DND-41 (cell line): ENCODE data around the gene DOCK9.

Experiments used
- ATAC-seq: fragments of 200-7000 bp; cut with Tn5 transposase; 3 replicates; pipeline ENCODE4 v1.9.1; 2021; ENCODE audit warnings: low read depth; ENCODE audit not compliant: insufficient read depth
- DNase-seq: peaks from one replicate; pipeline ENCODE4 v3.0.0-alpha.2; 2020
- H2AFZ ChIP-seq: 2 replicates; pipeline ENCODE4 v1.6.0; 2012; ENCODE audit warnings: low read depth, low read length
- H3K27ac ChIP-seq: 2 replicates; pipeline ENCODE4 v1.5.1; 2012; ENCODE audit warnings: low read length, inconsistent platforms
- H3K27me3 ChIP-seq: fragments of 200-600 bp; sonication (generic); 2 replicates; pipeline ENCODE4 v1.6.0; 2012; ENCODE audit warnings: low read length, mild to moderate bottlenecking, inconsistent platforms; ENCODE audit not compliant: insufficient read depth, poor library complexity
- H3K36me3 ChIP-seq: 2 replicates; pipeline ENCODE4 v1.5.1; 2012; ENCODE audit warnings: low read length, inconsistent platforms; ENCODE audit not compliant: insufficient read depth
- H3K4me1 ChIP-seq: 2 replicates; pipeline ENCODE4 v1.5.1; 2012; ENCODE audit warnings: mild to moderate bottlenecking, low read length; ENCODE audit not compliant: insufficient read depth
- H3K4me2 ChIP-seq: 2 replicates; pipeline ENCODE4 v1.6.0; 2012; ENCODE audit warnings: mild to moderate bottlenecking, moderate library complexity, low read length, inconsistent platforms; ENCODE audit not compliant: insufficient read depth
- H3K4me3 ChIP-seq, 2 experiments: fragments of 200-600 bp in 1 of 2; shearing (Covaris generic) in 1 of 2; 2 replicates each; pipeline ENCODE4 v1.5.1; 2012 to 2016; ENCODE audit warnings: inconsistent platforms in 2 of 2, low read length in 2 of 2, mild to moderate bottlenecking in 2 of 2, low read depth in 1 of 2, moderate library complexity in 1 of 2
- H3K79me2 ChIP-seq: 2 replicates; pipeline ENCODE4 v1.6.0; 2012; ENCODE audit warnings: low read length, inconsistent platforms; ENCODE audit not compliant: insufficient read depth
- H3K9ac ChIP-seq: 2 replicates; pipeline ENCODE4 v1.6.0; 2012; ENCODE audit warnings: low read depth, mild to moderate bottlenecking, inconsistent platforms, low read length, moderate library complexity
- H3K9me3 ChIP-seq: 2 replicates; pipeline ENCODE4 v1.5.1; 2012; ENCODE audit warnings: low read length, moderate library complexity, mild to moderate bottlenecking, inconsistent platforms; ENCODE audit not compliant: insufficient read depth, severe bottlenecking
- H4K20me1 ChIP-seq: 2 replicates; pipeline ENCODE4 v1.6.0; 2012; ENCODE audit warnings: low read length; ENCODE audit not compliant: insufficient read depth
- CTCF ChIP-seq: IDR thresholded peaks from 2 replicates; pipeline ENCODE4 v1.5.1; 2012; ENCODE audit warnings: borderline replicate concordance, low read length, moderate library complexity, mild to moderate bottlenecking; ENCODE audit not compliant: poor library complexity, severe bottlenecking; ENCODE audit errors: extremely low read depth
- EZH2 ChIP-seq: IDR thresholded peaks from 3 replicates; pipeline ENCODE4 v1.6.1; 2012; ENCODE audit warnings: borderline replicate concordance, low read depth, mild to moderate bottlenecking, moderate library complexity, low read length, inconsistent platforms; ENCODE audit not compliant: severe bottlenecking

DOCK9 gene

DNA sequence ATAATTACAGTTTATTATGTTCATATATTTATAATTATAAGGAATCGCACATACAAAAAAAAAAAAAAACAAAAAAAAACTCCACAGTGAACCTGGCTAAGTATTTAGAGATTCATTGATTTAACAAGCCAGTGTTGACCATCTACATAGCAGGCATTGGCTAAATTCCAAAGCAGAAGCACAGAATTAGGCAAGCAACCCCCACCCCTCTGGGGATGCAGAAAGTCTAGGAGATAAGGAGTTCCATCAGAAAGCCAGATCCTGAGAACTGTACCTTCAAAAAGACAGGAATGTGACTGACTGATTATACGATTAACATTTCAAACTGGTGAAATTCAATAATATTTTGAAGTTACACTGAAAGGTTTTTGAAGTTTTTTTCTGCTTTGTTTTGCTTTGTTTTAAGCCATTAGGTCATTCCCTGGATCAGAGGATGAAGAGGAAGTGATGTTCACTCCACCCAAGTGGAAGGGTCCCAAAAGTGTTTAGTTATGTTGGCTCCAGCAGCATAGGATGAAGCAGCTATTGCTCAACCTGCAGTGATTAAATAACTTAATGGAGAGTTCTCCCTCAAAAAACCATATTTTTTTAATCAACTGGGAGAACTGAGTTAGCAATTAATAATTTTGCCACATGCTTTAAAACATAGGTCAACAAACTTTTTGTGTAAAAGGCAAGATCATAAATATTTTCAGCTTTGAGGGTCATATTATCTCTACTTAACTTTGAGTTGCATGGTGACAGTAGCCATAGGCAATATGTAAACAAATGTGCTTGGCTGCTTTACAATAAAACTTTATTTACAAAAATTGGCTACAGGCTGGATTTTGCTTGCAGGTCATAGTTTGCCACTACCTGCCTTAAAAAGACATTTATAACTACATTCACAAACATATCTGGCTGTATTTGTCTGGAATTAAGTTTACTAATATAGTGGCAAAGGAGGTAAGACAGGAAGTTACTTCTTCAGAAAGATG is 49.6 kb downstream of the DOCK9 start:
- Histone ChIP-seq H3K9ac (no peak overlapping the region), H3K79me2 (no peaks in the 10 kb centered on the region), H2AFZ (no peak overlapping the region), H3K4me2 (no peak overlapping the region), H3K4me1 (peaks cover 13% of the 10 kb centered on the region), H3K9me3 (no peaks in the 10 kb centered on the region), H3K4me3 (no peak overlapping the region), H3K27ac (no peak overlapping the region), H3K36me3 (no peaks in the 10 kb centered on the region), H4K20me1 (no peaks in the 10 kb centered on the region; the same call in 1 of the 2 replicates), H3K27me3 (no peaks in the 10 kb centered on the region)
- no peak for DNase-seq
- ATAC-seq = no peak
- no peak for TF ChIP-seq CTCF

- Histone ChIP-seq H2AFZ (no peak overlapping the region), H3K4me3 (no peak overlapping the region), H4K20me1 (no peaks in the 10 kb centered on the region; the same call in 1 of the 2 replicates), H3K9me3 (no peaks in the 10 kb centered on the region), H3K79me2 (no peaks in the 10 kb centered on the region), H3K36me3 (peaks cover 18% of the 10 kb centered on the region), H3K4me2 (no peak overlapping the region), H3K27me3 (no peaks in the 10 kb centered on the region), H3K9ac (no peak overlapping the region), H3K27ac (no peak overlapping the region), H3K4me1 (peaks cover 12% of the 10 kb centered on the region)
- ATAC-seq = no peak
- TF ChIP-seq EZH2 (no peak), CTCF (no peak)
- DNase-seq = no peak
These were observed 51.9 kb downstream of the DOCK9 start for GRCh38 chr13:98925949-98926348.

- H2AFZ ChIP-seq = no peak overlapping the region
- no peaks in the 10 kb centered on the region for H3K79me2 ChIP-seq
- H3K36me3 ChIP-seq = peaks cover 18% of the 10 kb centered on the region
- peaks cover 18% of the 10 kb centered on the region for H3K4me1 ChIP-seq
- no peak overlapping the region for H3K4me3 ChIP-seq
- no peaks in the 10 kb centered on the region for H4K20me1 ChIP-seq
- H3K4me2 ChIP-seq = no peak overlapping the region
- no peak overlapping the region for H3K27ac ChIP-seq
- ATAC-seq (no peak), DNase-seq (no peak)
- H3K9ac ChIP-seq = no peak overlapping the region
- no peaks in the 10 kb centered on the region for H3K9me3 ChIP-seq
- no peaks in the 10 kb centered on the region for H3K27me3 ChIP-seq
- TF ChIP-seq EZH2 (no peak), CTCF (no peak)
These were observed 54.0 kb downstream of the DOCK9 start for GRCh38 chr13:98923641-98924397.
